GM21367 (cell line): Measurements from ENCODE around the gene OR51M1.

Experiments used
- ATAC-seq: cut with Tn5 transposase; IDR thresholded peaks from one replicate; pipeline ENCODE4 v1.9.1; 2021; ENCODE audit not compliant: unreplicated experiment

OR51M1 gene

GRCh38 chr11:5384335-5384734 lies 723 bp downstream of the OR51M1 start:
- ATAC-seq, result no peak

- no peak for ATAC-seq
Measured at GRCh38 chr11:5390210-5390609, 6.6 kb downstream of the OR51M1 start.

GRCh38 chr11:5394091-5394490 lies 10.5 kb downstream of the OR51M1 start:
- no peak for ATAC-seq

GRCh38 chr11:5398936-5399335 lies 15.3 kb downstream of the OR51M1 start:
- ATAC-seq, result no peak

GRCh38 chr11:5405173-5405572 lies 21.6 kb downstream of the OR51M1 start:
- no peak for ATAC-seq

- no peak for ATAC-seq
Measured at GRCh38 chr11:5420993-5421392, 37.4 kb downstream of the OR51M1 start.

- ATAC-seq, result no peak
Measured at GRCh38 chr11:5421811-5422210, 38.2 kb downstream of the OR51M1 start, which contains the start of gene OR51Q1. TSS of gene OR51Q1 (plus strand) at chr11:5422111. CDS start at chr11:5422201, 90 bp downstream.

GRCh38 chr11:5423131-5423530 lies 39.5 kb downstream of the OR51M1 start:
- ATAC-seq, result no peak

GRCh38 chr11:5441414-5441813 lies 57.8 kb downstream of the OR51M1 start, which contains the start of gene OR51I1:
TSS of gene OR51I1 (minus strand) at chr11:5441514. CDS start at chr11:5441514, 0 bp downstream.
- no peak for ATAC-seq
